ENCODE measurements around the gene TXNDC5.

GRCh38 chr6:7894262-7895124 is 16.1 kb downstream of the TXNDC5 start:
- TF ChIP-seq POLR2AphosphoS5 (IDR thresholded peaks at IDR 0.05), result no peak
- TF ChIP-seq POLR2A (IDR thresholded peaks at IDR 0.05), result no peak
